KOPT-K1 (cell line): Measurements from ENCODE around the gene DIPK1B.

Source experiments
- H3K27ac ChIP-seq: fragments of 200-600 bp; sonication (generic); 2 replicates; pipeline ENCODE4 v1.5.1; 2016; ENCODE audit warnings: antibody characterized with exemption, mild to moderate bottlenecking, low read depth, low read length; ENCODE audit not compliant: poor library complexity, severe bottlenecking
- H3K36me3 ChIP-seq: fragments of 200-600 bp; sonication (generic); 2 replicates; pipeline ENCODE4 v1.5.1; 2017; ENCODE audit warnings: antibody characterized with exemption, mild to moderate bottlenecking, low read length, moderate library complexity; ENCODE audit not compliant: insufficient read depth
- H3K9me3 ChIP-seq: fragments of 200-600 bp; sonication (generic); 2 replicates; pipeline ENCODE4 v1.5.1; 2017; ENCODE audit warnings: antibody characterized with exemption, low read length, mild to moderate bottlenecking; ENCODE audit not compliant: insufficient read depth, poor library complexity, severe bottlenecking

Gene DIPK1B

GRCh38 chr9:136670576-136671253, 41.7 kb upstream of the DIPK1B start:
- Histone ChIP-seq H3K9me3 (no peaks in the 10 kb centered on the region), H3K36me3 (no peaks in the 10 kb centered on the region), H3K27ac (no peak overlapping the region)

- H3K36me3 ChIP-seq: no peaks in the 10 kb centered on the region
- H3K27ac ChIP-seq: no peak overlapping the region
- no peaks in the 10 kb centered on the region for H3K9me3 ChIP-seq
These were observed 41.1 kb upstream of the DIPK1B start for GRCh38 chr9:136671254-136671614.

GRCh38 chr9:136671646-136672430, 40.5 kb upstream of the DIPK1B start:
- no peak overlapping the region for H3K27ac ChIP-seq
- no peaks in the 10 kb centered on the region for H3K9me3 ChIP-seq
- H3K36me3 ChIP-seq: no peaks in the 10 kb centered on the region

GRCh38 chr9:136672431-136673087, 39.8 kb upstream of the DIPK1B start:
- Histone ChIP-seq H3K27ac (no peak overlapping the region), H3K9me3 (no peaks in the 10 kb centered on the region), H3K36me3 (no peaks in the 10 kb centered on the region)

GRCh38 chr9:136673088-136673974, 39.0 kb upstream of the DIPK1B start:
- Histone ChIP-seq H3K27ac (no peak overlapping the region), H3K36me3 (no peaks in the 10 kb centered on the region), H3K9me3 (no peaks in the 10 kb centered on the region)

GRCh38 chr9:136673975-136674785, 38.2 kb upstream of the DIPK1B start:
- H3K36me3 ChIP-seq: no peaks in the 10 kb centered on the region
- no peak overlapping the region for H3K27ac ChIP-seq
- no peaks in the 10 kb centered on the region for H3K9me3 ChIP-seq

- no peaks in the 10 kb centered on the region for H3K36me3 ChIP-seq
- no peaks in the 10 kb centered on the region for H3K9me3 ChIP-seq
- H3K27ac ChIP-seq: no peak overlapping the region
These were observed 37.5 kb upstream of the DIPK1B start for GRCh38 chr9:136674786-136675349.

- H3K27ac ChIP-seq: no peak overlapping the region
- no peaks in the 10 kb centered on the region for H3K9me3 ChIP-seq
- H3K36me3 ChIP-seq: no peaks in the 10 kb centered on the region
These were observed 36.7 kb upstream of the DIPK1B start for GRCh38 chr9:136675477-136676296.

- no peaks in the 10 kb centered on the region for H3K36me3 ChIP-seq
- no peaks in the 10 kb centered on the region for H3K9me3 ChIP-seq
- no peak overlapping the region for H3K27ac ChIP-seq
These were observed 36.0 kb upstream of the DIPK1B start for GRCh38 chr9:136676297-136676794.

GRCh38 chr9:136676920-136677686, 35.3 kb upstream of the DIPK1B start:
- Histone ChIP-seq H3K27ac (no peak overlapping the region), H3K9me3 (no peaks in the 10 kb centered on the region), H3K36me3 (no peaks in the 10 kb centered on the region)

GRCh38 chr9:136678034-136678433, 34.3 kb upstream of the DIPK1B start:
- Histone ChIP-seq H3K27ac (no peak overlapping the region), H3K9me3 (no peaks in the 10 kb centered on the region), H3K36me3 (no peaks in the 10 kb centered on the region)

GRCh38 chr9:136678624-136679023, 33.7 kb upstream of the DIPK1B start:
- H3K9me3 ChIP-seq: no peaks in the 10 kb centered on the region
- H3K27ac ChIP-seq: no peak overlapping the region
- H3K36me3 ChIP-seq: no peaks in the 10 kb centered on the region
